Karpas-422 (cell line): ENCODE results near the gene SUSD3. TPM values are rescaled to one million over a fixed set of nuclear protein-coding genes. Genes with fewer than 3 reads are reported as not detected.
A peak's percentile ranks its signal among the peaks of the same experiment; 100 is the strongest.

Experiments
- DNase-seq: peaks from one replicate; pipeline ENCODE4 v3.0.0-alpha.2; 2015
- H2AFZ ChIP-seq: fragments of 200-600 bp; sonication (generic); 2 replicates; pipeline ENCODE4 v1.6.1; 2014; ENCODE audit warnings: antibody characterized with exemption, low read length, mixed read lengths
- H3K27ac ChIP-seq: fragments of 200-600 bp; sonication (generic); 2 replicates; pipeline ENCODE4 v1.5.1; 2014; ENCODE audit warnings: mild to moderate bottlenecking, low read length, moderate library complexity
- H3K27me3 ChIP-seq: fragments of 200-600 bp; sonication (generic); 2 replicates; pipeline ENCODE4 v1.6.1; 2014; ENCODE audit warnings: low read length, mixed read lengths
- H3K36me3 ChIP-seq: fragments of 200-600 bp; sonication (generic); 2 replicates; pipeline ENCODE4 v1.6.1; 2014; ENCODE audit warnings: low read length, mixed read lengths; ENCODE audit not compliant: insufficient read depth
- H3K4me1 ChIP-seq: fragments of 200-600 bp; sonication (generic); 2 replicates; pipeline ENCODE4 v1.6.1; 2014; ENCODE audit warnings: mild to moderate bottlenecking, low read length, mixed read lengths
- H3K4me2 ChIP-seq: fragments of 200-600 bp; sonication (generic); 2 replicates; pipeline ENCODE4 v1.6.1; 2014; ENCODE audit warnings: low read length, low read depth, mild to moderate bottlenecking; ENCODE audit not compliant: poor library complexity, severe bottlenecking
- H3K4me3 ChIP-seq: fragments of 200-600 bp; sonication (generic); 2 replicates; pipeline ENCODE4 v1.5.1; 2014; ENCODE audit warnings: mild to moderate bottlenecking, antibody characterized with exemption, low read length, mixed read lengths
- H3K79me2 ChIP-seq: fragments of 200-600 bp; sonication (generic); 2 replicates; pipeline ENCODE4 v1.6.1; 2014; ENCODE audit warnings: mild to moderate bottlenecking, low read length, mixed read lengths
- H3K9ac ChIP-seq: fragments of 200-600 bp; sonication (generic); 2 replicates; pipeline ENCODE4 v1.6.0; 2014; ENCODE audit warnings: low read length
- H3K9me2 ChIP-seq: fragments of 200-600 bp; sonication (generic), shearing (Covaris generic); replicated peaks from 2 replicates; pipeline ENCODE4 v1.6.0; 2014; ENCODE audit warnings: mild to moderate bottlenecking, low read length, moderate library complexity; ENCODE audit not compliant: insufficient read depth
- H3K9me3 ChIP-seq: fragments of 300-700, 200-600 bp; sonication (generic); 2 replicates; pipeline ENCODE4 v1.6.1; 2014; ENCODE audit warnings: low read length, mixed read lengths
- H4K20me1 ChIP-seq: fragments of 200-600 bp; sonication (generic); 2 replicates; pipeline ENCODE4 v1.6.1; 2014; ENCODE audit warnings: mild to moderate bottlenecking, antibody characterized with exemption, low read length, low read depth; ENCODE audit not compliant: insufficient read depth
- total RNA-seq: library from RNA; depleted of rRNA; stranded (reverse); fragments of >200 nt; shearing (Covaris generic); gene quantifications from 2 replicates; pipeline ENCODE4 v1.2.3, GENCODE V29; 2014; ENCODE audit warnings: low replicate concordance

SUSD3 gene
- total RNA-seq, 1 experiment from 2014 or later = 6.2 TPM

DNA sequence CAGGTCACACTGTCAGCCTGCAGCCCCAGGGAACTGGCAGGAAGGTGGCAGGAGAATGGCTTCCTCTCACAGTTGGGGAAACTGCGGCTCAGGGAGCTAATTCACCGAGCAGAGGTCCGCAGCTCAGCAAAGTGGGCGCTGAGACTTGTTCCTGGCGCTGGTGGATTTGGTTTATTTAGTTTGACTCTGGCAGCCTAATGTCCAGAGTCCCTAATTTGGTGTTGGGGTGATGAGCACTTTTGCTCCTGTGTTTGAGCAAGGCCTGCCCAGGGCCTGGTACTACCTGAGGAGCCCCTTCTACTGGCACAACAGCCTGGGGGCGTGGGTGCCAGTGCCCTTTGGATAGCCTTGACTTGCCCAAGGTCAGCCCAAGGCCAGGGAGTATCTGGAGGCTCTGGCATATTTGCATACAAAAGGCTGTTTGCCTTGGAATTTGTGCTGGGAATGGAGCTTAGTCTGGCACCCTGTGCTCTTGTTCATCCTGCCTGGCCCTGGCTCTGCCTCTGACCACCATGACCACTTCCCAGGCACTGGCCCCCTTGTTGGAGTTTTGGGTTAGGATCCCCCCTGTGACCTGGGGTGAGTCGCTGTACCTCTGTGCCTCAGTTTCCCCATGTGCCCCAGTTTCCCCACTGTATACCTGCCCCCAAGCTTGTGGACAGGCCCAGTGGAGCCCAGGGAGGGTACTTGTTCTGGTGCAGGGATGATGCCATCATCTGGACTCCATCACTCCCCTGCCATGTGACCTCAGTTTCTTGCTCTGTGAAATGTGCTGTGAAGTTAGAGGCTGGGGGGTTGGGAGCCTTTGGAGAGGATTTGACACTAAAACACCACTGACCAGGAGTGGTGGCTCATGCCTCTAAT is 1.4 kb downstream of the SUSD3 start:
- no peaks in the 10 kb centered on the region for H4K20me1 ChIP-seq
- DNase-seq = no peak
- H3K4me3 ChIP-seq = peak overlapping the region; percentile 14; the same call in 1 of the 2 replicates
- H3K27me3 ChIP-seq = no peaks in the 10 kb centered on the region
- H3K9me2 ChIP-seq = no peaks in the 10 kb centered on the region
- H3K9ac ChIP-seq = peak overlapping the region; percentile 22; the same call in 1 of the 2 replicates
- peak overlapping the region; percentile 37 for H3K4me2 ChIP-seq
- H3K27ac ChIP-seq = no peak overlapping the region
- peaks cover 33% of the 10 kb centered on the region for H3K4me1 ChIP-seq
- H2AFZ ChIP-seq = no peak overlapping the region
- no peaks in the 10 kb centered on the region for H3K9me3 ChIP-seq
- H3K36me3 ChIP-seq = no peaks in the 10 kb centered on the region
- no peaks in the 10 kb centered on the region for H3K79me2 ChIP-seq

DNA sequence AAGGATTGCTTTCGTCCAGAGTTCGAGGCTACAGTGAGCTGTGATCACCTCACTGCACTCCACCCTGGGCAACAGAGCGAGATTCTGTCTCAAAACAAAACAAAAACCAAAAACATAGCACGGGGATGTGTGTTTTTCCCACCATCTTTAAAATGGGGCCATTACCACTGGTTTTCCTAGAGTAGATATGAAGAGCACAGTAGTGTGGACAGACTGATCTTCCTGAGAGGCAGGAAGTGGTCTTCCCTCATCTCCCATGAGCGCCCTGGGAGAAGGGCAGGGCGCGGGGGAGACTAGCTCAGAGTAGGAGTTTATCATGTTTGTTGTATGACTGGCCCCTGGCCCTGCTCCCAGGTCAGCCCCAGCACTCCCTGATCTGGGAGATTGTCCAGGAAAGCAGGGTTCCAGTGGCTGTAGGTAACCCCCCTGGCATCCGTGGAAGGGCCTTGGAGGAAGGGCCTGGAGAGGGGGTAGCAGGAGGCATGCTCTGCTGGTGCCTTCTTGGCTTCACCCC is 2.3 kb downstream of the SUSD3 start:
- Histone ChIP-seq H3K36me3 (no peaks in the 10 kb centered on the region), H2AFZ (no peak overlapping the region), H3K4me1 (peaks cover 33% of the 10 kb centered on the region), H3K9ac (no peak overlapping the region), H3K9me3 (no peaks in the 10 kb centered on the region), H3K4me2 (no peak overlapping the region), H4K20me1 (no peaks in the 10 kb centered on the region), H3K4me3 (no peak overlapping the region), H3K27ac (no peak overlapping the region), H3K9me2 (no peaks in the 10 kb centered on the region), H3K79me2 (no peaks in the 10 kb centered on the region), H3K27me3 (no peaks in the 10 kb centered on the region)
- DNase-seq = no peak

DNA sequence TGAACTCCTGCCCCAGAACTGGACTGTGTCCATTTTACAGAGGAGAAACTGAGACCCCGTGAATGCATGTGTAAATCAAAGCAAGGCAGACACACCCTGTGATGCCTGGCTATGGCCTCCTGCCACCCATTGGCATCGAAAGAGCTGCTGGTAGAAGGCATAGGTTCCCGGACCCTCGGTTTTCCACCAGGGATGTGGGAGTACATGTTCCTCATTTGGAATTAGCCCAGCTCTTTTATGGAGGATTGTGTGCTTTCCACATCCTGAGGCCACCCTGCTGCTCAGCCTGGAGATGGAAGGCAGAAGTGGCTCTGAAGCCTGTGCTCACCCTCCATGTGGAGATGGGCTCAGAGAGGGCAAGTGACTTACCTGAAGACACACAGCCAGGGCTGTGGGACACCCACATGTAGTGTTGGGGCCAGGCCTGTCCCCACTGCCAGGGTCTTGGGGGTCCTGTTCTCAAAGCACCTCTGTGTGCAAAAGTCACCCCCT is 2.8 kb downstream of the SUSD3 start:
- H3K4me2 ChIP-seq = no peak overlapping the region
- H3K27me3 ChIP-seq = no peaks in the 10 kb centered on the region
- H3K79me2 ChIP-seq = no peaks in the 10 kb centered on the region
- no peak overlapping the region for H3K27ac ChIP-seq
- H3K4me3 ChIP-seq = no peak overlapping the region
- no peak for DNase-seq
- no peaks in the 10 kb centered on the region for H4K20me1 ChIP-seq
- H3K9ac ChIP-seq = no peak overlapping the region
- no peaks in the 10 kb centered on the region for H3K36me3 ChIP-seq
- no peaks in the 10 kb centered on the region for H3K9me3 ChIP-seq
- no peak overlapping the region for H2AFZ ChIP-seq
- no peaks in the 10 kb centered on the region for H3K9me2 ChIP-seq
- peaks cover 33% of the 10 kb centered on the region for H3K4me1 ChIP-seq

DNA sequence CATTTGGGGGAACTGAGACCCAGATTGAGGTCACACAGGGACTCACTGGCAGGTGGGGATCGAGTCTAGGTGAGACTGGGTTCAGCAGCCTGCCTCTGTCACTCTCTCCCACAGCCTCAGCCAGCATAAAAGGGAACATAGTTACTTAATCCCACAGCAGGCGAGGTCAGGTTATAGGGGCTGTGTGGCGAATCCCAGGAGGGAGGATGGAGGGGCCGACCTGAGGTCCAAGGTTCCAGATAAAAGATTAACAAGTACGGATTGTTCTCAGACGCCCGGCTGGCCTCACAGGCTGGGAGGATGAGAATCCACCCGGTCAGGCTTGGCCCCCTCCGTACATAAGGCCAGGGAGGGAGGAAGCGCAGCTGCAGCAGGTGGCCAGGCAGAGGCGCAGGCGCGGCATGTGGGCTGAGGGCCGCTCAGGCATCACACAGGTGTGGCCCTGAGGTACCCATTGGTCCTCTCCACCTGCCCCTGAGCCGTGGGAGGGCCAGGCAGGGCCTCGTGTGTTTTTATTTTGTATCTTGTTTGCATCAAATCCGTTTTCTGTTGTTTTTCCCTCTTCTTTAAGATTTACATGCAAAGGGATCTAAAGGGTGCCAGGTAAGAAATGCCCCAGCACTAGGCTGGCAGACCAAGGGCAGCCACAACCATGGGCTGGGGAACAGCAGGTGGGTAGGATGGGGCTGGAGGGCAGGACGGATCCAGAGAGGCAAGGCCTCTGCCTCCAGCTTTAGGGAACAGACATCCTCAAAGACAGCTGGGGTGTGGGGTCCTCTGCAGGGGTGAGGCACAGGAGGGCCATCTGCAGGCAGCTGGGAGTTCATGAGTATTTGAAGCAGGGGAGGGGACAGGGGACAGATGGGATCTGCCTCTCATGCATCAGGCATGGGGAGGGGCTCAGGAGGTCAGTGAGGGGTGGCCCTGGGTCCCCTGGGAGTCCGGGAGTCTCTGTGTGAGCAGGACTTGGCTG is 3.6 kb downstream of the SUSD3 start:
- H3K4me1 ChIP-seq = peaks cover 33% of the 10 kb centered on the region
- no peaks in the 10 kb centered on the region for H3K9me2 ChIP-seq
- H2AFZ ChIP-seq = no peak overlapping the region
- H3K27me3 ChIP-seq = no peaks in the 10 kb centered on the region
- H3K79me2 ChIP-seq = no peaks in the 10 kb centered on the region
- no peaks in the 10 kb centered on the region for H3K9me3 ChIP-seq
- H3K4me3 ChIP-seq = no peak overlapping the region
- H3K27ac ChIP-seq = no peak overlapping the region
- H4K20me1 ChIP-seq = no peaks in the 10 kb centered on the region
- H3K36me3 ChIP-seq = no peaks in the 10 kb centered on the region
- DNase-seq = no peak
- H3K9ac ChIP-seq = no peak overlapping the region
- no peak overlapping the region for H3K4me2 ChIP-seq

DNA sequence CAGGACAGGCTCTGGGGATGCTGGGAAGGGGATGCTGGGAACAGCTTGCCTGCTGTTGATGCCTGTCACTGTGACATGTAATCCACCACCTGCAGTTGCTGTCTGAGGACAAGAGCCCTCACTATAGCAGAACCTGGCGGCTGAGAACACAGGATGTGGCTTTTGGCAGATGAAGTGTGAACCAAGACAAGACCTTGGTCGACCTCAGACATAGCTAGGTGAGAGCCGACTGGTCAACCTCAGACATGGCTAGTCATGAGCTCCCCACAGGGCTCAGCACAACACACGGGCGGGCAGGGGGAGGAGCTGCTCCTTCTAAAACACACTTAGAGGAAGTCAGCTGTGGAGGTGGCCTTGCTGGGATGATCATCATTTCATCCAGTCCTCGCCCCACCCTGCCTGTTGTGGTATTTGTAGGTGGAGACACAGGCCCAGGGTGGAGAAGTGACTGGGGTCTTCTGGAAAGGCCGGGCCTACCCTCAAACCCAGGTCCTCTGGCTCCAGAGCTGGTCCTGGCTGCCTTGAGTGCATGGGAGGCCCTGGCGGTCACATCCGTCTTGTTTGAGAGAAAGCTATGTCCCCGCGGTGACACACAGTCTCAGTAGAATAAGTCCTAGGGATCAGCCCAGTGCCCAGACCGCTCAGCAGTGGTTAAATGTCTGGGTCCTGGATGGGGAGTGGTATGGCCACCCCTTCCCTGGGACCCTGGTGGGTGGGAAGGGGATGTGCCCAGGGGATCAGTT is 6.1 kb downstream of the SUSD3 start:
- H3K9me2 ChIP-seq = no peaks in the 10 kb centered on the region
- no peak overlapping the region for H3K4me2 ChIP-seq
- no peak overlapping the region for H3K9ac ChIP-seq
- H3K27me3 ChIP-seq = no peaks in the 10 kb centered on the region
- no peak overlapping the region for H3K4me3 ChIP-seq
- H3K4me1 ChIP-seq = peaks cover 16% of the 10 kb centered on the region
- H3K79me2 ChIP-seq = no peaks in the 10 kb centered on the region
- no peaks in the 10 kb centered on the region for H3K36me3 ChIP-seq
- DNase-seq = peak; percentile 61
- H4K20me1 ChIP-seq = no peaks in the 10 kb centered on the region
- H3K27ac ChIP-seq = no peak overlapping the region
- no peaks in the 10 kb centered on the region for H3K9me3 ChIP-seq
- H2AFZ ChIP-seq = no peak overlapping the region

DNA sequence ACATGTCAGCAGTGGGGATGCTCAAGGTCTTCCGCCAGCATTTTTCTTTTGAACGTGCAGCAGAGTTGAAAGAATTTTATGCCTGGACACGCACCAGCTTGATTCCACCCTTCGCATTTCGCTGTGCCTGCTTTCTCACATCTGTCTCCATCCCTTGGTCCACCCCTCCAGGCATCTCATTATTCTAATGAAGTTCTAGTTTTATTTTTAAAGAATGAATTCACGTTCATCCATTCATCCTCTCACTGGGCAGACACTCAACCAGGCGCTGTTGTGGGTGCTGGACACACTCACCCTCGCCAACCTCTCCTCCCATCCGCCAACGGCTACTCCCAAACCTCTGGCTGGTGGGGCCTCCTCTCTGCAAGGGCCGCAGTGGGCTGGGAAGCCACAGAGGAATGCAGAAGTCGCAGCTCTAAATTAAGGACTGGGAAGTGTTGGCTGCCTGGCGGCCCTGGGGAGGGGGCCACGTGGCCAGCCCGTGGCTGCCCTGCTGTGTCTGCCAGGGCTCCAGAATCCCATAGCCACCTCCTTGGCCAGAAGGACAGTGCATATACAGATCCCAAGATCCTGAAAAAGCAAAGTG is 6.7 kb downstream of the SUSD3 start:
- no peaks in the 10 kb centered on the region for H3K9me2 ChIP-seq
- no peaks in the 10 kb centered on the region for H3K79me2 ChIP-seq
- no peak overlapping the region for H3K4me3 ChIP-seq
- H3K27me3 ChIP-seq = no peaks in the 10 kb centered on the region
- no peaks in the 10 kb centered on the region for H3K9me3 ChIP-seq
- H3K36me3 ChIP-seq = no peaks in the 10 kb centered on the region
- H3K9ac ChIP-seq = no peak overlapping the region
- DNase-seq = no peak
- peaks cover 9% of the 10 kb centered on the region for H3K4me1 ChIP-seq
- no peaks in the 10 kb centered on the region for H4K20me1 ChIP-seq
- H2AFZ ChIP-seq = no peak overlapping the region
- no peak overlapping the region for H3K27ac ChIP-seq
- no peak overlapping the region for H3K4me2 ChIP-seq

DNA sequence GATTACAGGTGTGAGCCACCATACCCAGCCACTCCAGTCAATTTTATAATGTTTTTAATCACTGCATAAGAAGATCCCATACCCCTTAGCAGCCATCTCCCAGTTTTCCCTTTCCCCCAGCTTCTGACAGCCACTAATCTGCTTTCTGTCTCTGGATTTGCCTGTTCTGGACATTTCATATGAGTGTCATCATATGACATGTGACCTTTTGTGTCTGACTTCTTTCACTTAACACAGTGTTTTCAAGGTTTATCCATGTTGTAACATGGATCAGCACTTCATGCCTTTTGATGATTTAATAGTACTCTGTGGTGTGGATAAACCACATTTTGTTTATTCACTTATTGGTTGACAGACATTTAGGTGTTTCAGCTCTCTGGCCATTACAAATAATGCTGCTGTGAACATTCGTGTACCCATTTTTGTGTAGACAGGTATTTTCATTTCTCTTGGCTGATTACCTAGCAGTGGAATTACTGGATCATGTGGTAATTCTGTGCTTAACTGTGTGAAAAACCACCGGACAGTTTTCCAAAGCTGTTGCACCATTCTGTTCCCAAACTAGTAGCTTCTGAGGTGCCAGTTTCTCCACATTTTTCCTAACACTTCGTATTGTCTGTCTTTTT is 8.6 kb downstream of the SUSD3 start:
- Histone ChIP-seq H3K36me3 (no peaks in the 10 kb centered on the region), H3K27ac (no peak overlapping the region), H3K27me3 (no peaks in the 10 kb centered on the region), H4K20me1 (no peaks in the 10 kb centered on the region), H3K4me2 (no peak overlapping the region), H3K4me1 (peaks cover 8% of the 10 kb centered on the region), H3K79me2 (no peaks in the 10 kb centered on the region), H3K4me3 (no peak overlapping the region), H3K9me3 (no peaks in the 10 kb centered on the region), H2AFZ (no peak overlapping the region), H3K9ac (no peak overlapping the region), H3K9me2 (no peaks in the 10 kb centered on the region)
- no peak for DNase-seq
